ENCODE results near the gene SLC38A7. TPM values are rescaled to one million over a fixed set of nuclear protein-coding genes. Genes with fewer than 3 reads are reported as not detected.

Gene SLC38A7, protein sequence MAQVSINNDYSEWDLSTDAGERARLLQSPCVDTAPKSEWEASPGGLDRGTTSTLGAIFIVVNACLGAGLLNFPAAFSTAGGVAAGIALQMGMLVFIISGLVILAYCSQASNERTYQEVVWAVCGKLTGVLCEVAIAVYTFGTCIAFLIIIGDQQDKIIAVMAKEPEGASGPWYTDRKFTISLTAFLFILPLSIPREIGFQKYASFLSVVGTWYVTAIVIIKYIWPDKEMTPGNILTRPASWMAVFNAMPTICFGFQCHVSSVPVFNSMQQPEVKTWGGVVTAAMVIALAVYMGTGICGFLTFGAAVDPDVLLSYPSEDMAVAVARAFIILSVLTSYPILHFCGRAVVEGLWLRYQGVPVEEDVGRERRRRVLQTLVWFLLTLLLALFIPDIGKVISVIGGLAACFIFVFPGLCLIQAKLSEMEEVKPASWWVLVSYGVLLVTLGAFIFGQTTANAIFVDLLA
- total RNA-seq = 30.7 TPM

DNA sequence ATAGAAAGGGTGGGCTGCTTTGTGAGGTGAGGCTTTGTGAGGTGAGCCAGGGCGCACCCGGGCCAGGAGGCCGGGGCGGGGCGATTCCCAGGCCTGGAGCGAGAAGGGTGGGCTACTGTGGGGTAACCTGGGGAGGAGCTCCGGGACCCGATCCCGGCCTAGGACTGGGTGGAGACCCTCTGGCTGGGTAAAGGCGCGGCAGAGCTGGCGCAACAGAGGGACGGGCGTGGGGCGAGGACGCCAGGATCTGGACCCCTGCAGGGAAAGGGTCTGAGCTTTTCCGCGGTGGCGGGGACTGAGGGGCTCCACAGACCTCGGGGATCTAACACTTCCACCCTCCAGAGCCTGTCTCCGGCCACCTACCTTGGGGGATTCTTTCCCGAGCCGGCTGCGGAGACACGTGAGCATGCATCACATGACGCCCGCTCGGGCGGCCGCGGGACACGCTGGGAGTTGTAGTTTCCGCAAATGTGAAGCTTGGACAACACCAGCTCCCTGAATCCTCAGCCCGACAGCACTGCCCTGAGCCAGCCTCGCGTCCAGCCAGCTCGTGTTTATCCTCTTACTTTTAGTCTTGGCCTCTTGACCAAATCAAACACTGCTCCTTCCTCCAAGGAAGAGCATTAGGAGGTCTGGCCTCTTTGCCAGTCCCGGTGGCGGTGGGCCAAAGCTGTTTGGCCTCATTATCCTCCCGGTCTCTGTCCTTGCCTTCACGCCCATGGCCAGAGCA lies at the start of gene SLC38A7:
Gene SLC38A7, minus strand, starts transcription at position 417 of the 730 bp plus-strand sequence. CDS start 4,644 bp downstream, outside the sequence.

DNA sequence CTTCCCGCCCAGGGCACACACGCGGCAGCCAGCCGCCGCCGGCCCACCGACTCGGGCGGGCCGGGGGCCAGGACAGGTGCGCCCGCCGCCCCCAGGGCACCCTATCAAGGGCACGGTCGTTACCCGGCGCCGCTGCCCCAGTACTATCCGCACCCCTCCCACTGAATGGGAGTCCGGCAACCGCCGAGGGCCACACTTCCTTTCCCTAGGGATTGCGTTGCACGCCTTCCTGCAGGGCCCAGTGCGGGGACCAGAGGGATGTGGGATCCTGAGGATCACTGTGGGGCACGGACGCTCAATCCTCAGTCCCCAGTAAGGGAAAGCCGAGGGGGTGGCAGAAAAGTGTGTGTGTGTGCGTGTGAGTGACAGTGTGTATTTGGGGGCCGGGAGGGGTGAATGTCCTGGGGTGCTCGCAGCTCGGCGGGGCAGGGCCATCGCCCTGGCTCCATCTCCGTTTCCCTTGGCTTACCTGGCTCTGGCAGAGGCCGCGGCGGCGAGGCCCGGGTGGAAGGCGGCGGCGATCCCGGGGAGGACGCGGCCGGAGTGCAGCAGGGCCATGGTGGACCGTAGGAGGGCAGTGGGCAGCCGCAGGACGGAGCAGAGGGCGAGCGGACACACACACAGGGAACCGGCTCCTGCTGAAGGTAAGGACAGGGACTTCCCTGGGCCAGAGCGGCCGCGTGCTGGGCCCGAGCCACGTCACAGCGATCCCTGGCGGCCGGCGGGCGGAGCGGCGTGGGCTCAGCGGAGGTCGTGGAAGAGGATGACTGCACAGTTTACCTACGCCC lies 49.3 kb upstream of the SLC38A7 start, which contains the start of gene GOT2:
Gene GOT2, minus strand, starts transcription at position 646 of the 788 bp plus-strand sequence. Its CDS starts 88 bp downstream, at position 558.

DNA sequence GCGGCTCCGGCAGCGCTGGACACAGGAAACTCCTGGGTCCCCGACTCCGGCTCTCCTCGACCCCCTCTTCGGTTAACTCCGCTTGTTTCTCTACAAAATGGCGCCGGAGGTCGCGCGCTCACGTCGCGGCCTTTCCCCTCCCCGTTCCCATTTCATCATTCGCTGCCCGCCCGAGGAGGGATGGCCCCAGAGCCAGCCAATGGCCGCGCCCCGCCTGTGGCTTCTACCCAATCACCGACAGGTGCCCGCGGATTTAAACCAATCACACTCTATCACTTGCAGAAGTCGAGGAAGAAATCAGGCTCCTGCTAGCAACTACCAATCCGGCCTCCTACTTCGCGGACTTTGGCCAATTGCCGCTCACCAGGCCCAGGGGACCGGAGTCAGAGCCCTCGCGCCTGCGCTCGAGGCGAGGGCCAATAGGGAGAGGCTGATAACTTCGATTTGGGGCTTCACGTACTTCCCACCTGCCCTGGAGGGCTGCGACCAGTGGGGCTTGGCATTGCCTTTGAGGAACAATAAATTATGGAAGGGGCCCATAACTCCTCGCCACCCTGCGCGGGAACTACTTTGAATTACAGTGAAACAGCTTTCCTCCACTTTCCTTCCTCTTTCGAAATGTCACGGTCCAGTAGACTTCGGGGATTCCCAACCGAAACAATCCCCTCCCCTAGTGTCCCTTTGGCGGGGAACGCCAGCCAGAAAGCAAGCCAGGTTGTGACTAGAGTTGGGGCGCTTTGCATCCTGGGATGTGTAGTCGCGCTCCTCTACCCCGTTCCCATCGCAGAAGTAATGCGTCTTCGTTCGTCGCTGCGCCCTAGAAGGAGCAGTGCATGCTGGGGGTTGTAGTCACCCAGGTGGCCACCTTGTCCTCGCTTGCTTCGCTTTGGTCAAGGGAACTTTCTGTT lies 54.6 kb downstream of the SLC38A7 start, which contains the start of gene CNOT1:
Gene CNOT1, minus strand, starts transcription at position 94 of the 908 bp plus-strand sequence. CDS start 30,489 bp downstream, outside the sequence.

Other genes starting within 250 kb of the SLC38A7 start
- 304 TPM for gene NDRG4, start 184.6 kb downstream of the SLC38A7 start, total RNA-seq
- 47.0 TPM for gene SETD6, start 169.3 kb downstream of the SLC38A7 start, total RNA-seq
- gene CNOT1, start 54.9 kb downstream of the SLC38A7 start, total RNA-seq = 157 TPM
- gene GOT2, start 49.5 kb upstream of the SLC38A7 start, total RNA-seq = 34.1 TPM

Data from parietal lobe (tissue), 1 donor.